GM21515 (cell line): ENCODE measurements around the gene AFAP1.
A peak's percentile ranks its signal among the peaks of the same experiment; 100 is the strongest.

Experiments used
- ATAC-seq: cut with Tn5 transposase; IDR thresholded peaks from one replicate; pipeline ENCODE4 v1.9.1; 2021; ENCODE audit not compliant: unreplicated experiment

AFAP1 gene

DNA sequence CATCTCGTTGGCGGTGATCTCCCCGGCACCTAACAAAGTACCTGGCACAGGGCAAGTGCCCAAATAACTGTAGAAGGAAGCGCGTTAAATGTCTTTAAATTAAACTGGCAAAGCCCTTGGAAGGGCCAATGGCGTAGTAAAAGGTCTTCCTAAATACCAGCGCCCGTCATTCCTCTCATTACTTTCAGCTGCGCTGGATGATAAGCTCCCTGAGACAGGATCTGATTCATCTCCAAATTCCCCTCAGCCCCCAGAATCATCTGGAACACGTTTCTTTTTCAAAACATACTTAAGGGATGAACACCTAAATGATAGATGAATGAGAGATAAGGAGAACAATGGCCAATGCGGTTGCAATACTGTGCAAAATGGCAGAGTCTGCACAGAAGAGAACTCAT lies 95.1 kb downstream of the AFAP1 start:
- no peak for ATAC-seq

- ATAC-seq: peak; percentile 68
These were observed 95.6 kb downstream of the AFAP1 start for GRCh38 chr4:7843831-7844593.

GRCh38 chr4:7842384-7843279 lies 97.0 kb downstream of the AFAP1 start:
- no peak for ATAC-seq

GRCh38 chr4:7841894-7842293 lies 97.8 kb downstream of the AFAP1 start:
- ATAC-seq: no peak

DNA sequence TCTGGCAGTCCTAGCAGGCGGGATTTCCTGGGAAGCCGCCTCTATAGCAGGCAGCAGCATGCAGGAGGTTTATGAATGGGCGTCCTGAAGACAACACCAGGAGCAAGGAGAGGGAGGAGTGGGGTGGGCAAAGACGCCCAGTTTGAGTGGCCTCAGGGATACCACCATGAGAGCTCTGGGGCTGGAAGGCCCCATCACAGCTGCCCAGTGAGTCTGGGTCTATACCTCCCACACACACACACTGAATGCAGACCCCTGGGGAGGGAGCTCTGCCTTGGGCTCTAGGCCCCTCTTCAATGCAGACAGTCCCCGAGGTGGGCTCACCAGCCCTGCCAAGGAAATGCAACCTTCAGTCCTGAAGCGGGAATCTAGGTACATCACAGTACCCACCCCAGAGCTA lies 98.6 kb downstream of the AFAP1 start:
- no peak for ATAC-seq

DNA sequence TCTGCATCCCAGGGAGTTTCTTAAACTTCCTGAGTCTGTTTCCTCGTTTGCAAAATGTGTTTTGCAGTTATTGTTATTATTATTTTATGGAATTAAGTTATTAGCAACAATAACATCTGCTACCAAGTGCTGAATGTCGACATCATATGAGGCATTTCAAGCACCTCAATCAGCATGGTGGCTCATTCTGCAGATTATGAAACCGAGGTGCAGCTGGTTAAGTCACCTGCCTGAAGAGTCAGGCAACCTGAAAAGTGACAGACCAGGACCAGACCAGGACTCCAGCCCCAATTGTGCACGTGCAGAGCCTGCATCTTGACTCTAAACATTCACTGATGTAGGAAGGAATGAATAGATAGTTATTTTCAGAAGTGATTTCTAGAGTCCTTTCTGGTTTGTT lies 99.8 kb downstream of the AFAP1 start:
- ATAC-seq: no peak

GRCh38 chr4:7838136-7838782 lies 101.4 kb downstream of the AFAP1 start:
- no peak for ATAC-seq

- no peak for ATAC-seq
These were observed 102.0 kb downstream of the AFAP1 start for GRCh38 chr4:7837597-7838135.

DNA sequence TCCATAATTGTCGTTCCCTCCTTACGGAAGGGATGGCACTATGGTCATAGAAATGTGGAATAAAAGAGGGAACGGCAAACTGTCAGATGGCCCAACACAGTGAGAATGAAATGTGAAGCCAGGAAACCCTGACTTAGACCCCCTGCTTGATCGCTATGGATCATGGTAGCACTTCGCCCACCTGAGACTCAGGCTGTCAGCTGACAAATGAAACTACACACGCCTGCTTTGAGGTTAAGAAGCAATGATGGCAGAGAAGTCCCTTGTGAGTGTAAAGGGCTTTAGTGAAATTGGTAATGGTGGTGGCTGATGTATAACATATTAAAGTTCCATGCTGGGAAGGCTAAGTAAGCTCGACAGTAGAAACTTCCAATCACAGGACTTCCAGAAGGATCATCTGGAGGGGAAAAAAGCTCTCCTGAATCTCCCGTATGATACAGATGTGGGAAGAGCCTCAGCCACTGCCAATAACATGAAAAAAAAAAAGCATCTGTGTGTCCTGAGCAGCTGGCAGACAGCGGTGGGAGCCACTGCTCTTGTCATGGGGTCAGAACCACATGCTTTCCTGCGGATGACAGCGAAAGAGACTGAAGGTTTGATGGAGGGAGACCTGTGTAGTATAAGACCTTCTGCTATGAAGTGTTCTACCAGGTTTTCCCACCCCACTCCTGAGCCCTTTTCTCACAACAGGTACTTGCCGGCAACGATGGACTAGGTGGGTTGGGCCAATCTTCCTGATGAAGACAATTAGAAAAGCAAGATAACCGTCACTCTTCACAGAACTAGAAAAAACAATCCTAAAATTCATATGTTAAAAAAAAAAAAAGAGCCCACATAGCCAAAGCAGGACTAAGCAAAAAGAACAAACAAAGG lies 107.6 kb downstream of the AFAP1 start:
- no peak for ATAC-seq

DNA sequence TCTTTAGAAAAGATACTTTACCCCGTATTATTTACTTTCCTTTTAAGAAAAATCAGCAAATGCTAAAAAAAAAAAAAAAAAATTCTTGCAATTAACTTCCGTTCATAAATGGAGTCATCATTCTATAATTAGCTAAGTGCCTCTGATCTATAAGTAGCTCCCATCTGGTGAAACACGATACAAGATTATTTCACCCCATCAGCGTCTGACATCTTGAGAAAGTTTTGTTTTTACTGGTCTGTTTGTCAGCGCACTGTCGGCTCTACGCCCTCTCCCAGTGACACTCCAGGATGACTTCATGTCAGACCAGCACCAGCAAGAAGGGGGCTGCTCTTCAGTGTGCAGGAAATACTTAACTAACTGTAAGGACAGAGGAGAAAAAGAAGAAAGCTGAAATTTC lies 108.3 kb downstream of the AFAP1 start:
- ATAC-seq: peak; percentile 70

- no peak for ATAC-seq
These were observed 108.9 kb downstream of the AFAP1 start for GRCh38 chr4:7830747-7831146.

DNA sequence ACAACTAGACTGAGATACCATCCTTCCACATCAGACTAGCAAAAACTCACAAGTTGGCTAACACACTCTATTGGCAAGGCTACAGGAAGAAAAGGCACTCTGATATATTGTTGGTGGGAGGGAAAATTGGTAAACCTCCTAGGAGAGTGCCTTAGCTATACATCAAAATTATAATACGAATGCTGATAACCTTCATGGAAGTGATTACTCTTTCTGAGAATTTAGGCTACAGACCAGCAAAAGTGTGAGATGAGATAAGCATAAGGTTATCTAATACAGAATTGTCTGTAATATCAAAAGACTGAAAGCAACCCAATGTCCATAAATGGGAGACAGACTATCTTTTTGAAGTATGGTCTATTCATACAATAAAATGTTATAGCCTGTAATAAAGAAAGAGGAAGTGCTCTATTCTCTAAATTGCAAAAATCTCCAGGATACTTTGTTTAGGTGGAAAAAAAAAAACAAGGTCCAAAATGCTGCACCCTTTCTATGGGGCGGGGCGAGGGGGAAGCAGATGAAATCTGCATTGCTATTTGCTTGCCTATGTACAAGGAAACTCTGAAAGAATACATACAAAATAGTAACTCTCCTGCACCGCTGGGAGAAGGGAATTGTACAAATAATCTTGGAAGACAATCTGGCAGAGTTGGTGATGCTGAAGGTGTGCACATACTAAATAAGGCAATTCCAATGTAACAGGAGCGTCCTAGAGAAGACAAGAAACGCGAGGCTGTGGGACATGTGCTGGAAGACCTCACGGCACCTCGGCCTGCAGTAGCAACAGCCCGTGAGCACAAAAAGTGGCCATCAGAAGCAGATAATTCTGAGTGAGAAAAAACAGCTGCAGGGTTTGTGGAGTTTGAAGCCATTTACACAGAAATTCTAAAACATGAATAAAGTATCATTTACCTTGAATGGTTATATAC lies 109.7 kb downstream of the AFAP1 start:
- ATAC-seq: no peak

DNA sequence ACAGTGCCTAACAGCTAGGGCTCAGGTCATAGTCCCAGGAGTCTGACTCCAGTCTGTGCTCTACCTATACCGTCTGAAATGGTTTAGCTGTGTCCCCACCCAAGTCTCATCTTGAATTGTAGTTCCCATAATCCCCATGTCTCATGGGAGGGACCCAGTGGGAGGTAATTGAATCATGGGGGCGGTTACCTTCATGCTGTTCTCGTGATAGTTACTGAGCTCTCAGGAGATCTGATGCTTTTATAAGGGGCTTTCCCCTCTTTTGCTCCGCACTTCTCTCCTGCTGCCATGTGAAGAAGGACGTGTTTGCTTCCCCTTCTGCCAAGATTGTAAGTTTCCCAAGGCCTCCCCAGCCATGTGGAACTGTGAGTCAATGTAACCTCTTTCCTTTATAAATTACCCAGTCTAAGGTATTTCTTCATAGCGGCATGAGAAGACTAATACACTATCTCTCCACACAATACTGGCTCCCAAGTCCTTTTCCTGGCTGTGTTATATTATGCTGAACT lies 110.8 kb downstream of the AFAP1 start:
- ATAC-seq: no peak

GRCh38 chr4:7828011-7828720 lies 111.5 kb downstream of the AFAP1 start:
- peak; percentile 54 for ATAC-seq

GRCh38 chr4:7827566-7827965 lies 112.1 kb downstream of the AFAP1 start:
- ATAC-seq: no peak

- no peak for ATAC-seq
These were observed 112.8 kb downstream of the AFAP1 start for GRCh38 chr4:7826909-7827306.

- no peak for ATAC-seq
These were observed 113.3 kb downstream of the AFAP1 start for GRCh38 chr4:7826176-7826908.

- no peak for ATAC-seq
These were observed 115.4 kb downstream of the AFAP1 start for GRCh38 chr4:7824218-7824617.
